ENCODE measurements around the gene CNOT4.

GRCh38 chr7:135427166-135427565, 82.7 kb downstream of the CNOT4 start:
- TF ChIP-seq CTCF (IDR thresholded peaks at IDR 0.05) (no peak), POLR2A (IDR thresholded peaks at IDR 0.05) (no peak)

All from tibial nerve (tissue), 3 donors.